Measurements from ENCODE around the gene CMTM8.

- TF ChIP-seq CTCF (IDR thresholded peaks at IDR 0.05; ENCODE audit: low read depth, low read length, poor library complexity, severe bottlenecking) (no peak), EZH2phosphoT487 (IDR thresholded peaks at IDR 0.05; ENCODE audit: borderline replicate concordance, low read length) (no peak)
Measured at GRCh38 chr3:32405155-32405554, 166.7 kb downstream of the CMTM8 start.
